B cell (primary cell): ENCODE data around the gene EIF2S1. TPM values are rescaled to one million over a fixed set of nuclear protein-coding genes. Genes with fewer than 3 reads are reported as not detected.

Experiments
- ATAC-seq: fragments of 200-7000 bp; cut with Tn5 transposase; one replicate; pipeline ENCODE4 v1.10.0; 2021; ENCODE audit warnings: low read depth, mild to moderate bottlenecking, moderate number of reproducible peaks, moderate library complexity
- CTCF ChIA-PET: fragments of 350-600 bp; sonication (Branson Sonifier 250); formaldehyde crosslinking; loops from one replicate; lab custom pipeline; 2021; ENCODE audit warnings: antibody characterized with exemption, inconsistent platforms; lab: Charles Lee
- POLR2A ChIA-PET: fragments of 350-600 bp; sonication (Branson Sonifier 250); formaldehyde crosslinking; loops from one replicate; lab custom pipeline; 2021; ENCODE audit warnings: antibody characterized with exemption; lab: Charles Lee
- DNase-seq: peaks from one replicate; pipeline ENCODE4 v3.0.0; 2013
- H2AFZ ChIP-seq: 2 replicates; pipeline ENCODE4 v1.6.1; 2012; ENCODE audit warnings: mild to moderate bottlenecking, low read depth, low read length; ENCODE audit not compliant: insufficient read depth, poor library complexity, severe bottlenecking
- H3K27ac ChIP-seq, 2 donors: 1 replicate in 1 of 2; 2 replicates in 1 of 2; pipeline ENCODE4 v1.5.1; 2012 to 2013; ENCODE audit warnings: low read length in 2 of 2, mild to moderate bottlenecking in 2 of 2, moderate library complexity in 1 of 2
- H3K27me3 ChIP-seq, 4 experiments: fragments of 200-600 bp in 1 of 4; sonication (generic) in 1 of 4; replicated peaks in 1 of 4; 1 replicate in 2 of 4; 2 replicates in 2 of 4; pipeline versions ENCODE4 v1.6.1 to v1.7.0; 2013 to 2016; ENCODE audit warnings: low read length in 3 of 4, mild to moderate bottlenecking in 2 of 4, mixed read lengths in 1 of 4, moderate library complexity in 1 of 4; ENCODE audit not compliant: insufficient read depth in 4 of 4, control insufficient read depth in 3 of 4; ENCODE audit errors: control extremely low read depth in 1 of 4
- H3K36me3 ChIP-seq, 2 experiments: replicated peaks in 1 of 2; 1 replicate in 1 of 2; 2 replicates in 1 of 2; pipeline versions ENCODE4 v1.6.1 to v1.7.1; 2013; ENCODE audit warnings: low read length in 1 of 2; ENCODE audit not compliant: insufficient read depth in 2 of 2, control insufficient read depth in 1 of 2; ENCODE audit errors: control extremely low read depth in 1 of 2, extremely low read depth in 1 of 2
- H3K4me1 ChIP-seq, 2 donors: fragments of 200-600 bp in 1 of 2; sonication (generic) in 1 of 2; 1 replicate in 1 of 2; 2 replicates in 1 of 2; pipeline versions ENCODE4 v1.5.1 to v1.6.1; 2013 to 2017; ENCODE audit warnings: low read length in 2 of 2; ENCODE audit not compliant: control insufficient read depth in 2 of 2, insufficient read depth in 2 of 2
- H3K4me2 ChIP-seq: replicated peaks from 2 replicates; pipeline ENCODE3; 2012; ENCODE audit warnings: mild to moderate bottlenecking, low read depth, low read length; ENCODE audit not compliant: poor library complexity, severe bottlenecking
- H3K4me3 ChIP-seq, 5 experiments: fragments of 200-600 bp in 1 of 5; sonication (generic) in 1 of 5; 1 replicate in 3 of 5; 2 replicates in 2 of 5; pipeline versions ENCODE4 v1.5.1 to v1.7.0; 2011 to 2016; ENCODE audit warnings: low read length in 4 of 5, mild to moderate bottlenecking in 4 of 5, low read depth in 2 of 5, control low read depth in 1 of 5, moderate library complexity in 1 of 5; ENCODE audit not compliant: insufficient read depth in 1 of 5; ENCODE audit errors: control extremely low read depth in 1 of 5, extremely low read depth in 1 of 5
- H3K79me2 ChIP-seq: fragments of 200-600 bp; sonication (generic); one replicate; pipeline ENCODE4 v1.6.0; 2016; ENCODE audit warnings: low read length; ENCODE audit not compliant: control insufficient read depth, insufficient read depth
- H3K9ac ChIP-seq: fragments of 200-600 bp; sonication (generic); 2 replicates; pipeline ENCODE4 v1.6.1; 2017; ENCODE audit warnings: mild to moderate bottlenecking, low read length, moderate library complexity
- H3K9me3 ChIP-seq, 3 donors: one replicate each; pipeline versions ENCODE4 v1.6.1 to v1.7.1; 2013; ENCODE audit warnings: low read length in 2 of 3; ENCODE audit not compliant: control insufficient read depth in 2 of 3, insufficient read depth in 1 of 3; ENCODE audit errors: control extremely low read depth in 1 of 3
- H4K20me1 ChIP-seq: 2 replicates; pipeline ENCODE4 v1.6.0; 2012; ENCODE audit warnings: mild to moderate bottlenecking, low read length; ENCODE audit not compliant: insufficient read depth, control insufficient read depth, poor library complexity, severe bottlenecking
- H3K27ac Mint-ChIP-seq: one replicate; pipeline ENCODE4 v1.8.0; 2021; ENCODE audit warnings: mixed read lengths
- H3K27me3 Mint-ChIP-seq: one replicate; pipeline ENCODE4 v1.8.0; 2021; ENCODE audit warnings: mixed read lengths
- H3K4me1 Mint-ChIP-seq: one replicate; pipeline ENCODE4 v1.8.0; 2021; ENCODE audit warnings: mixed read lengths
- H3K4me3 Mint-ChIP-seq: one replicate; pipeline ENCODE4 v1.8.0; 2021; ENCODE audit warnings: mixed read lengths
- H3K9me3 Mint-ChIP-seq: one replicate; pipeline ENCODE4 v1.8.0; 2022; ENCODE audit warnings: mixed read lengths; ENCODE audit not compliant: insufficient read depth
- EZH2 ChIP-seq: IDR thresholded peaks from 2 replicates; pipeline ENCODE4 v1.6.1; 2012; ENCODE audit warnings: borderline replicate concordance, low read depth, mild to moderate bottlenecking, moderate library complexity, low read length; ENCODE audit not compliant: insufficient read depth, poor library complexity, severe bottlenecking
- WGBS: methylation state at CpG from one replicate; pipeline ENCODE4 v1.1.5; 2013; ENCODE audit warnings: missing lambda C conversion rate; ENCODE audit not compliant: insufficient coverage; 5-methylcytosine and 5-hydroxymethylcytosine counted together
- intact Hi-C: fragments of 100-400 bp; cut with micrococcal nuclease; formaldehyde crosslinking; loops from one replicate; pipeline ENCODE4 v1.10.0; 2022
- polyA plus RNA-seq: library from polyadenylated mRNA; depleted of rRNA; stranded (reverse); fragments of >200 nt; gene quantifications from 2 replicates; pipeline ENCODE4 v1.2.3, GENCODE V29; 2012
- total RNA-seq, 2 donors: library from RNA; stranded (reverse); fragments of 120-200 nt in 1 of 2; gene quantifications; 1 replicate in 1 of 2; 2 replicates in 1 of 2; pipeline versions ENCODE4 v1.2.3 to v1.2.4, GENCODE V29; 2013 to 2022
- TF ChIP-seq, protein P1 (sequence below): fragments of 200-600 bp; IDR thresholded peaks from one replicate; pipeline ENCODE4 v1.8.0; 2022; ENCODE audit warnings: antibody characterized with exemption, mild to moderate bottlenecking

Gene EIF2S1
- total and polyA plus RNA-seq, 2 donors (not counting 1 experiment from before 2014, with no cell fraction given), result 10.4 to 39.9 TPM

DNA sequence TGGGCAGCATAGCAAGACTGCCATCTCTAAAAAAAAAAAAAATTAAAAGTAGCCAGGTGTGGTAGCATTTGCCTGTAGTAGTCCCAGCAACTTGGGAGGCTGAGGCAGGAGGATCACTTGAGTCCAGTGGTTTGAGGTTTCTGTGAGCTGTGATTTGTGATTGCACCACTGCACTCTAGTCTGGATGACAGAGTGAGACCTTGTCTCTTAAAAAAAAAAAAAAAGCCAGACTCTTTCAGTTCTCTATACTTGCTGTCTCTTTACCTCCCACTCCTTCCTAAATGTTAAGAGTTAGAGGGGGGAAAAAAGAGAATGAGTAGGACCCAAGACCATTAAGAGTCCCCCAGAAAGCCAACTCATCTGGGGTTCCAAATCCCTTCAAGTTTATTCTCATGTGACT is 17.8 kb downstream of the EIF2S1 start:
- Histone ChIP-seq H3K4me3 (no peak overlapping the region), H3K4me2 (no peak overlapping the region), H3K4me1 (no peaks in the 10 kb centered on the region), H3K79me2 (no peaks in the 10 kb centered on the region), H2AFZ (no peak overlapping the region), H4K20me1 (no peaks in the 10 kb centered on the region), H3K9me3 (no peaks in the 10 kb centered on the region), H3K9ac (no peak overlapping the region), H3K27me3 (no peaks in the 10 kb centered on the region), H3K27ac (no peak overlapping the region), H3K36me3 (peaks cover 4 to 79% of the 10 kb centered on the region in 2 experiments)
- TF ChIP-seq, protein P1, sequence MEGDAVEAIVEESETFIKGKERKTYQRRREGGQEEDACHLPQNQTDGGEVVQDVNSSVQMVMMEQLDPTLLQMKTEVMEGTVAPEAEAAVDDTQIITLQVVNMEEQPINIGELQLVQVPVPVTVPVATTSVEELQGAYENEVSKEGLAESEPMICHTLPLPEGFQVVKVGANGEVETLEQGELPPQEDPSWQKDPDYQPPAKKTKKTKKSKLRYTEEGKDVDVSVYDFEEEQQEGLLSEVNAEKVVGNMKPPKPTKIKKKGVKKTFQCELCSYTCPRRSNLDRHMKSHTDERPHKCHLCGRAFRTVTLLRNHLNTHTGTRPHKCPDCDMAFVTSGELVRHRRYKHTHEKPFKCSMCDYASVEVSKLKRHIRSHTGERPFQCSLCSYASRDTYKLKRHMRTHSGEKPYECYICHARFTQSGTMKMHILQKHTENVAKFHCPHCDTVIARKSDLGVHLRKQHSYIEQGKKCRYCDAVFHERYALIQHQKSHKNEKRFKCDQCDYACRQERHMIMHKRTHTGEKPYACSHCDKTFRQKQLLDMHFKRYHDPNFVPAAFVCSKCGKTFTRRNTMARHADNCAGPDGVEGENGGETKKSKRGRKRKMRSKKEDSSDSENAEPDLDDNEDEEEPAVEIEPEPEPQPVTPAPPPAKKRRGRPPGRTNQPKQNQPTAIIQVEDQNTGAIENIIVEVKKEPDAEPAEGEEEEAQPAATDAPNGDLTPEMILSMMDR, result no peak
- no peak for TF ChIP-seq EZH2
- POLR2A ChIA-PET, result no interaction called here
- intact Hi-C loops, result no loop called here
- H3K4me3 Mint-ChIP-seq, result no peak overlapping the region
- no peaks in the 10 kb centered on the region for H3K27me3 Mint-ChIP-seq
- H3K27ac Mint-ChIP-seq, result no peak overlapping the region
- no peak for ATAC-seq
- DNase-seq, result no peak
- peaks cover 4% of the 10 kb centered on the region for H3K4me1 Mint-ChIP-seq
- no peaks in the 10 kb centered on the region for H3K9me3 Mint-ChIP-seq
- CTCF ChIA-PET, result interaction anchor here (0.8 kb wide), 1 partner anchor 42 kb away, joined by 4 read pairs; no protein-coding TSS in a partner anchor

DNA sequence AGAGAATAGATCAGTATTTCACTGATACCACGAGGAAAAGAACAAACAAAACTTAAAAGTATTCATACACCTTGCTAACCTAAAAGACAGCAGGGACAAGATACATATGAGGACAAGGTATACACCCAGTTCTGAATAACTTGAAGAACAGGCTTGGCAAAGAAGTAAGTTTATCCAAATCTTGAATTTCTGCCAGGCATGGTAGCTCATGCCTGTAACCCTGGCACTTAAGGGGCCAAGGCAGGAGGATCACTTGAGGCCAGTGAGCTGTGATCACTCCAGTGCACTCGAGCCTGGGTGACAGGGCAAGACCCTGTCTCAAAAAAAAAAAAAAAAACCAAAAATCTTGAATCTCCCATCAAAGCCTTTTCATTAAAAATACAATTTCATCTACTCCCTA is 25.0 kb downstream of the EIF2S1 start:
- no peak overlapping the region for H3K27ac ChIP-seq
- no peak overlapping the region for H2AFZ ChIP-seq
- no peaks in the 10 kb centered on the region for H3K9me3 ChIP-seq
- H4K20me1 ChIP-seq, result no peaks in the 10 kb centered on the region
- no peak overlapping the region for H3K4me2 ChIP-seq
- ChIA-PET POLR2A (no interaction called here), CTCF (interaction anchor here (0.6 to 0.7 kb wide), 3 partner anchors 20 to 106 kb away, joined by 3 to 4 read pairs (median 3); no protein-coding TSS in a partner anchor)
- DNase-seq (no peak), ATAC-seq (no peak)
- intact Hi-C loops, result no loop called here
- no peak overlapping the region for H3K9ac ChIP-seq
- Mint-ChIP-seq H3K27ac (peak overlapping the region; percentile 15), H3K4me3 (no peak overlapping the region), H3K9me3 (no peaks in the 10 kb centered on the region), H3K4me1 (no peaks in the 10 kb centered on the region), H3K27me3 (no peaks in the 10 kb centered on the region)
- no peaks in the 10 kb centered on the region for H3K79me2 ChIP-seq
- H3K27me3 ChIP-seq, result no peaks in the 10 kb centered on the region
- 100% methylated on average over 2 of the region's 2 CpGs for WGBS
- H3K4me1 ChIP-seq, result no peaks in the 10 kb centered on the region
- no peak overlapping the region for H3K4me3 ChIP-seq
- H3K36me3 ChIP-seq, result peaks cover 0 to 48% of the 10 kb centered on the region in 2 experiments
- TF ChIP-seq, protein P1, result no peak
- TF ChIP-seq EZH2, result no peak
